ENCODE results near the gene GPR17. TPM values are rescaled to one million over a fixed set of nuclear protein-coding genes. Genes with fewer than 3 reads are reported as not detected.

The GPR17 gene
- total and polyA plus RNA-seq, 2 experiments from 2014 or later = not detected

- no peaks in the 10 kb centered on the region for H3K79me2 ChIP-seq (replicated peaks; ENCODE audit: insufficient read depth)
- TF ChIP-seq EZH2phosphoT487 (IDR thresholded peaks at IDR 0.05; ENCODE audit: unreplicated experiment) = no peak
- TF ChIP-seq JUNB (IDR thresholded peaks at IDR 0.05; ENCODE audit: unreplicated experiment) = no peak
- TF ChIP-seq ZNF114 (CRISPR knock-in tag; IDR thresholded peaks at IDR 0.05) = no peak
- no peak for TF ChIP-seq ETS1 (IDR thresholded peaks at IDR 0.05)
- TF ChIP-seq POLR2AphosphoS5 (IDR thresholded peaks at IDR 0.05; ENCODE audit: low read depth) = no peak
- TF ChIP-seq, protein P1, sequence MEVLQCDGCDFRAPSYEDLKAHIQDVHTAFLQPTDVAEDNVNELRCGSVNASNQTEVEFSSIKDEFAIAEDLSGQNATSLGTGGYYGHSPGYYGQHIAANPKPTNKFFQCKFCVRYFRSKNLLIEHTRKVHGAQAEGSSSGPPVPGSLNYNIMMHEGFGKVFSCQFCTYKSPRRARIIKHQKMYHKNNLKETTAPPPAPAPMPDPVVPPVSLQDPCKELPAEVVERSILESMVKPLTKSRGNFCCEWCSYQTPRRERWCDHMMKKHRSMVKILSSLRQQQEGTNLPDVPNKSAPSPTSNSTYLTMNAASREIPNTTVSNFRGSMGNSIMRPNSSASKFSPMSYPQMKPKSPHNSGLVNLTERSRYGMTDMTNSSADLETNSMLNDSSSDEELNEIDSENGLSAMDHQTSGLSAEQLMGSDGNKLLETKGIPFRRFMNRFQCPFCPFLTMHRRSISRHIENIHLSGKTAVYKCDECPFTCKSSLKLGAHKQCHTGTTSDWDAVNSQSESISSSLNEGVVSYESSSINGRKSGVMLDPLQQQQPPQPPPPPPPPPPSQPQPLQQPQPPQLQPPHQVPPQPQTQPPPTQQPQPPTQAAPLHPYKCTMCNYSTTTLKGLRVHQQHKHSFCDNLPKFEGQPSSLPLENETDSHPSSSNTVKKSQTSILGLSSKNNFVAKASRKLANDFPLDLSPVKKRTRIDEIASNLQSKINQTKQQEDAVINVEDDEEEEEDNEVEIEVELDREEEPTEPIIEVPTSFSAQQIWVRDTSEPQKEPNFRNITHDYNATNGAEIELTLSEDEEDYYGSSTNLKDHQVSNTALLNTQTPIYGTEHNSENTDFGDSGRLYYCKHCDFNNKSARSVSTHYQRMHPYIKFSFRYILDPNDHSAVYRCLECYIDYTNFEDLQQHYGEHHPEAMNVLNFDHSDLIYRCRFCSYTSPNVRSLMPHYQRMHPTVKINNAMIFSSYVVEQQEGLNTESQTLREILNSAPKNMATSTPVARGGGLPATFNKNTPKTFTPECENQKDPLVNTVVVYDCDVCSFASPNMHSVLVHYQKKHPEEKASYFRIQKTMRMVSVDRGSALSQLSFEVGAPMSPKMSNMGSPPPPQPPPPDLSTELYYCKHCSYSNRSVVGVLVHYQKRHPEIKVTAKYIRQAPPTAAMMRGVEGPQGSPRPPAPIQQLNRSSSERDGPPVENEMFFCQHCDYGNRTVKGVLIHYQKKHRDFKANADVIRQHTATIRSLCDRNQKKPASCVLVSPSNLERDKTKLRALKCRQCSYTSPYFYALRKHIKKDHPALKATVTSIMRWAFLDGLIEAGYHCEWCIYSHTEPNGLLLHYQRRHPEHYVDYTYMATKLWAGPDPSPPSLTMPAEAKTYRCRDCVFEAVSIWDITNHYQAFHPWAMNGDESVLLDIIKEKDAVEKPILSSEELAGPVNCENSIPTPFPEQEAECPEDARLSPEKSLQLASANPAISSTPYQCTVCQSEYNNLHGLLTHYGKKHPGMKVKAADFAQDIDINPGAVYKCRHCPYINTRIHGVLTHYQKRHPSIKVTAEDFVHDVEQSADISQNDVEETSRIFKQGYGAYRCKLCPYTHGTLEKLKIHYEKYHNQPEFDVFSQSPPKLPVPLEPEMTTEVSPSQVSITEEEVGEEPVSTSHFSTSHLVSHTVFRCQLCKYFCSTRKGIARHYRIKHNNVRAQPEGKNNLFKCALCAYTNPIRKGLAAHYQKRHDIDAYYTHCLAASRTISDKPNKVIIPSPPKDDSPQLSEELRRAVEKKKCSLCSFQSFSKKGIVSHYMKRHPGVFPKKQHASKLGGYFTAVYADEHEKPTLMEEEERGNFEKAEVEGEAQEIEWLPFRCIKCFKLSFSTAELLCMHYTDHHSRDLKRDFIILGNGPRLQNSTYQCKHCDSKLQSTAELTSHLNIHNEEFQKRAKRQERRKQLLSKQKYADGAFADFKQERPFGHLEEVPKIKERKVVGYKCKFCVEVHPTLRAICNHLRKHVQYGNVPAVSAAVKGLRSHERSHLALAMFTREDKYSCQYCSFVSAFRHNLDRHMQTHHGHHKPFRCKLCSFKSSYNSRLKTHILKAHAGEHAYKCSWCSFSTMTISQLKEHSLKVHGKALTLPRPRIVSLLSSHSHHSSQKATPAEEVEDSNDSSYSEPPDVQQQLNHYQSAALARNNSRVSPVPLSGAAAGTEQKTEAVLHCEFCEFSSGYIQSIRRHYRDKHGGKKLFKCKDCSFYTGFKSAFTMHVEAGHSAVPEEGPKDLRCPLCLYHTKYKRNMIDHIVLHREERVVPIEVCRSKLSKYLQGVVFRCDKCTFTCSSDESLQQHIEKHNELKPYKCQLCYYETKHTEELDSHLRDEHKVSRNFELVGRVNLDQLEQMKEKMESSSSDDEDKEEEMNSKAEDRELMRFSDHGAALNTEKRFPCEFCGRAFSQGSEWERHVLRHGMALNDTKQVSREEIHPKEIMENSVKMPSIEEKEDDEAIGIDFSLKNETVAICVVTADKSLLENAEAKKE (CRISPR knock-in tag; IDR thresholded peaks at IDR 0.05) = no peak
- TF ChIP-seq NANOG (IDR thresholded peaks at IDR 0.05; ENCODE audit: borderline replicate concordance) = no peak
- no peak for TF ChIP-seq CTCF (conservative IDR thresholded peaks at IDR 0.05; ENCODE audit: low read depth in 2 of 2)
- no peak for TF ChIP-seq CREB1 (CRISPR knock-in tag; IDR thresholded peaks at IDR 0.05; ENCODE audit: low read depth)
- TF ChIP-seq REST (IDR thresholded peaks at IDR 0.05; ENCODE audit: unreplicated experiment) = no peak
- TF ChIP-seq STAT1 (IDR thresholded peaks at IDR 0.05; ENCODE audit: unreplicated experiment) = no peak
- TF ChIP-seq ZNF331 (CRISPR knock-in tag; IDR thresholded peaks at IDR 0.05; ENCODE audit: low read depth) = no peak
- no peak for TF ChIP-seq EZH2 (IDR thresholded peaks at IDR 0.05; ENCODE audit: low read depth, unreplicated experiment)
- DNase-seq (ENCODE audit: low spot score) (no peak), ATAC-seq (no peak)
- Mint-ChIP-seq H3K4me3 (no peak overlapping the region), H3K27me3 (ENCODE audit: insufficient read depth, low read depth, poor library complexity) (peaks cover 15% of the 10 kb centered on the region), H3K27ac (no peak overlapping the region), H3K36me3 (ENCODE audit: low read depth) (no peaks in the 10 kb centered on the region; the same call in 2 of the 3 replicates), H3K9me3 (peaks cover 5% of the 10 kb centered on the region; the same call in 1 of the 3 replicates), H3K4me1 (no peaks in the 10 kb centered on the region)
- H3K4me3 ChIP-seq = no peak overlapping the region
- H3K36me3 ChIP-seq (ENCODE audit: insufficient read depth) = no peaks in the 10 kb centered on the region
- H3K27ac ChIP-seq (ENCODE audit: low read depth) = no peak overlapping the region
- no peak overlapping the region for H3K4me2 ChIP-seq
- H4K20me1 ChIP-seq (replicated peaks; ENCODE audit: insufficient read depth) = no peaks in the 10 kb centered on the region
- H3K4me1 ChIP-seq (ENCODE audit: insufficient read depth) = no peaks in the 10 kb centered on the region
- no peaks in the 10 kb centered on the region for H3F3A ChIP-seq (replicated peaks; ENCODE audit: low read depth)
- H2AFZ ChIP-seq = no peak overlapping the region
- no peaks in the 10 kb centered on the region for H3K27me3 ChIP-seq (ENCODE audit: insufficient read depth)
- H3K9me2 ChIP-seq (ENCODE audit: insufficient read depth) = peaks cover 3% of the 10 kb centered on the region; the same call in 1 of the 2 replicates
These were observed 35.4 kb upstream of the GPR17 start for GRCh38 chr2:127610561-127610960.

Measured in GM23338 (cell line).